Suprapubic skin (tissue), 4 donors: Measurements from ENCODE around the gene NUCB1. TPM values are rescaled to one million over a fixed set of nuclear protein-coding genes. Genes with fewer than 3 reads are reported as not detected.

Experiments
- DNase-seq, 2 donors: peaks; one replicate each; pipeline ENCODE4 v3.0.0-alpha.2; 2019; ENCODE audit warnings: low spot score in 2 of 2
- H3K27ac ChIP-seq: fragments of 200-600 bp; sonication (generic); one replicate; pipeline ENCODE4 v1.5.1; 2019
- H3K27me3 ChIP-seq: fragments of 200-600 bp; sonication (generic); one replicate; pipeline ENCODE4 v1.5.1; 2019
- H3K36me3 ChIP-seq: fragments of 200-600 bp; sonication (generic); one replicate; pipeline ENCODE4 v1.5.1; 2019
- H3K4me1 ChIP-seq: fragments of 200-600 bp; sonication (generic); one replicate; pipeline ENCODE4 v1.5.1; 2019
- H3K4me3 ChIP-seq: fragments of 200-600 bp; sonication (generic); one replicate; pipeline ENCODE4 v1.5.1; 2019; ENCODE audit warnings: mild to moderate bottlenecking
- H3K9me3 ChIP-seq: fragments of 200-600 bp; sonication (generic); one replicate; pipeline ENCODE4 v1.5.1; 2019
- CTCF ChIP-seq, 2 donors: fragments of 200-600 bp in 1 of 2; fragments of 450-650 bp in 1 of 2; sonication (generic) in 1 of 2; IDR thresholded peaks; one replicate each; pipeline ENCODE4 v1.5.1; 2016 to 2019; ENCODE audit warnings: antibody characterized with exemption in 2 of 2, mild to moderate bottlenecking in 1 of 2, moderate library complexity in 1 of 2
- EP300 ChIP-seq: sonication (generic); formaldehyde crosslinking; IDR thresholded peaks from one replicate; pipeline ENCODE4 v1.6.1; 2017; ENCODE audit warnings: antibody characterized with exemption
- POLR2A ChIP-seq, 2 donors: fragments of 450-650 bp; IDR thresholded peaks; one replicate each; pipeline ENCODE4 v1.6.1; 2017; ENCODE audit warnings: antibody characterized with exemption in 2 of 2, mild to moderate bottlenecking in 2 of 2, moderate library complexity in 2 of 2
- POLR2AphosphoS5 ChIP-seq, 3 donors: sonication (generic); formaldehyde crosslinking; IDR thresholded peaks; one replicate each; pipeline ENCODE4 v1.6.1; 2017; ENCODE audit warnings: antibody characterized with exemption in 3 of 3
- WGBS: methylation state at CpG from one replicate; pipeline ENCODE4 v1.1.5; 2018; 5-methylcytosine and 5-hydroxymethylcytosine counted together
- total RNA-seq, 4 donors: library from RNA; depleted of rRNA; stranded (reverse); fragments of >200 nt; gene quantifications; one replicate each; pipeline ENCODE4 v1.1.0, GENCODE V29; 2016

The NUCB1 gene
- total RNA-seq, 4 donors from 2014 or later = 132 to 220 (median 204) TPM

GRCh38 chr19:48935864-48936263 is 35.8 kb downstream of the NUCB1 start:
- 97% methylated on average over 25 of the region's 25 CpGs for WGBS
- Histone ChIP-seq H3K4me1 (peaks cover 12% of the 10 kb centered on the region), H3K27me3 (no peaks in the 10 kb centered on the region), H3K9me3 (no peaks in the 10 kb centered on the region), H3K27ac (no peak overlapping the region), H3K4me3 (no peak overlapping the region), H3K36me3 (no peaks in the 10 kb centered on the region)
- DNase-seq = no peak
- TF ChIP-seq EP300 (no peak), CTCF (IDR thresholded peaks at IDR 0.05) (no peak), POLR2AphosphoS5 (IDR thresholded peaks at IDR 0.05) (no peak), POLR2A (IDR thresholded peaks at IDR 0.05) (no peak)

- H3K9me3 ChIP-seq = no peaks in the 10 kb centered on the region
- no peak for TF ChIP-seq POLR2A (IDR thresholded peaks at IDR 0.05)
- TF ChIP-seq EP300 = no peak
- no peak for TF ChIP-seq POLR2AphosphoS5 (IDR thresholded peaks at IDR 0.05)
- TF ChIP-seq CTCF (IDR thresholded peaks at IDR 0.05) = no peak
- H3K4me3 ChIP-seq = no peak overlapping the region
- H3K4me1 ChIP-seq = peaks cover 7% of the 10 kb centered on the region
- H3K27me3 ChIP-seq = no peaks in the 10 kb centered on the region
- DNase-seq = no peak
- H3K27ac ChIP-seq = no peak overlapping the region
- H3K36me3 ChIP-seq = no peaks in the 10 kb centered on the region
- WGBS = 84% methylated on average over 7 of the region's 7 CpGs
Observed at GRCh38 chr19:48938256-48938655, 38.1 kb downstream of the NUCB1 start.

GRCh38 chr19:48940902-48941301 is 40.8 kb downstream of the NUCB1 start:
- Histone ChIP-seq H3K4me1 (no peaks in the 10 kb centered on the region), H3K27ac (no peak overlapping the region), H3K9me3 (no peaks in the 10 kb centered on the region), H3K27me3 (no peaks in the 10 kb centered on the region), H3K4me3 (no peak overlapping the region), H3K36me3 (no peaks in the 10 kb centered on the region)
- no peak for DNase-seq
- TF ChIP-seq POLR2AphosphoS5 (IDR thresholded peaks at IDR 0.05) (no peak), EP300 (no peak), CTCF (IDR thresholded peaks at IDR 0.05) (no peak), POLR2A (IDR thresholded peaks at IDR 0.05) (no peak)
- WGBS = 99% methylated on average over 5 of the region's 5 CpGs

GRCh38 chr19:48943081-48943480 is 43.0 kb downstream of the NUCB1 start:
- H3K36me3 ChIP-seq = no peaks in the 10 kb centered on the region
- no peaks in the 10 kb centered on the region for H3K27me3 ChIP-seq
- no peak overlapping the region for H3K27ac ChIP-seq
- no peaks in the 10 kb centered on the region for H3K4me1 ChIP-seq
- no peak for DNase-seq
- WGBS = 87% methylated on average over 6 of the region's 6 CpGs
- TF ChIP-seq CTCF (IDR thresholded peaks at IDR 0.05) (no peak), EP300 (no peak), POLR2A (IDR thresholded peaks at IDR 0.05) (no peak)
- no peak overlapping the region for H3K4me3 ChIP-seq
- H3K9me3 ChIP-seq = no peaks in the 10 kb centered on the region

- no peaks in the 10 kb centered on the region for H3K4me1 ChIP-seq
- 72% methylated on average over 5 of the region's 5 CpGs for WGBS
- no peak for DNase-seq
- no peak overlapping the region for H3K4me3 ChIP-seq
- no peaks in the 10 kb centered on the region for H3K36me3 ChIP-seq
- H3K27ac ChIP-seq = no peak overlapping the region
- no peaks in the 10 kb centered on the region for H3K27me3 ChIP-seq
- no peaks in the 10 kb centered on the region for H3K9me3 ChIP-seq
- TF ChIP-seq POLR2A (IDR thresholded peaks at IDR 0.05) (no peak), CTCF (IDR thresholded peaks at IDR 0.05) (no peak)
Observed at GRCh38 chr19:48945415-48945814, 45.3 kb downstream of the NUCB1 start.
